Ishikawa (cell line): Measurements from ENCODE around the gene FMOD.

Experiments used
- CREB1 ChIP-seq: IDR thresholded peaks from 2 replicates; pipeline ENCODE4 v1.6.1; 2012; ENCODE audit warnings: low read depth
- EP300 ChIP-seq: IDR thresholded peaks from 2 replicates; pipeline ENCODE4 v1.6.1; 2012; ENCODE audit warnings: borderline replicate concordance
- FOXM1 ChIP-seq: IDR thresholded peaks from 2 replicates; pipeline ENCODE4 v1.6.1; 2012; ENCODE audit warnings: low read depth, borderline replicate concordance
- MAX ChIP-seq: IDR thresholded peaks from 2 replicates; pipeline ENCODE4 v1.6.1; 2012
- NFIC ChIP-seq: IDR thresholded peaks from 2 replicates; pipeline ENCODE4 v1.6.1; 2012
- RAD21 ChIP-seq: IDR thresholded peaks from 2 replicates; pipeline ENCODE4 v1.6.1; 2012; ENCODE audit warnings: low read depth
- TAF1 ChIP-seq: IDR thresholded peaks from 2 replicates; pipeline ENCODE4 v1.6.1; 2012; ENCODE audit warnings: low read depth, mild to moderate bottlenecking
- TCF12 ChIP-seq: IDR thresholded peaks from 2 replicates; pipeline ENCODE4 v1.6.1; 2012; ENCODE audit warnings: low read depth
- TEAD4 ChIP-seq: IDR thresholded peaks from 2 replicates; pipeline ENCODE4 v1.6.1; 2012
- YY1 ChIP-seq: IDR thresholded peaks from 2 replicates; pipeline ENCODE4 v1.6.1; 2012; ENCODE audit warnings: low read depth
- TF ChIP-seq, protein P1 (sequence below): IDR thresholded peaks from 2 replicates; pipeline ENCODE4 v1.6.1; 2012; ENCODE audit warnings: low read depth, mild to moderate bottlenecking
- TF ChIP-seq, protein P2 (sequence below): IDR thresholded peaks from 2 replicates; pipeline ENCODE4 v1.6.1; 2012

DNA sequence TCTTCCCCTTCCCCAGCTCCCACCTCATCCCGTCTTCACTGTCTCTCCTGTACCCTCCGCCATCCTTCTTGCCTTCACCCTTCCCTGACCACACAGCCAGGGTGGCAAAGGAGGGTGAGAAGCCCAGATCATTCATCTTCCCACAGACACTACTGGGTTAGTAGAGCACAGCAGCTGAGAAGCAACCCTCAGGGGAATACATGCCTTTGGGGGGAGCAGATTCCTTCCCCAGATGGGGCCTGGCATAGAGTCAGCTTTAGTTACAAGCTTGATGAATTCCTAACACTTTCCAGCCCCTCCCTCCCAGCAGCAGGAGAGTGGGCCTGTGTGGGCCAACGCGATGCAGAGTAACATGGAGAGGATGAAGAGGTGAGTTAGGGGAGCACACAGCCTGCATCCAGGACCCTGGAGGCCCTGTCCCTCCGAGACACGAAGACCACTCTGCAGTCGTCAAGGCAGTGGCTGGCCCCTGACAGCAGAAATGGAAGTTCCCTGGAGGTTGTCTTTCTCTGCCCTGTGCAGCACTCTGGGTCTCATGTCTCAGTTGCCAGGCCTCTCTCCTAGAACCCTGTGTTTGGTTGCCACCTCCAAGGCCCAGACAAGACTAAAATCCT, 54.4 kb downstream of the FMOD start:
- no peak for TF ChIP-seq RAD21
- no peak for TF ChIP-seq EP300
- TF ChIP-seq TCF12 = no peak
- TF ChIP-seq TEAD4 = no peak
- TF ChIP-seq, protein P1, sequence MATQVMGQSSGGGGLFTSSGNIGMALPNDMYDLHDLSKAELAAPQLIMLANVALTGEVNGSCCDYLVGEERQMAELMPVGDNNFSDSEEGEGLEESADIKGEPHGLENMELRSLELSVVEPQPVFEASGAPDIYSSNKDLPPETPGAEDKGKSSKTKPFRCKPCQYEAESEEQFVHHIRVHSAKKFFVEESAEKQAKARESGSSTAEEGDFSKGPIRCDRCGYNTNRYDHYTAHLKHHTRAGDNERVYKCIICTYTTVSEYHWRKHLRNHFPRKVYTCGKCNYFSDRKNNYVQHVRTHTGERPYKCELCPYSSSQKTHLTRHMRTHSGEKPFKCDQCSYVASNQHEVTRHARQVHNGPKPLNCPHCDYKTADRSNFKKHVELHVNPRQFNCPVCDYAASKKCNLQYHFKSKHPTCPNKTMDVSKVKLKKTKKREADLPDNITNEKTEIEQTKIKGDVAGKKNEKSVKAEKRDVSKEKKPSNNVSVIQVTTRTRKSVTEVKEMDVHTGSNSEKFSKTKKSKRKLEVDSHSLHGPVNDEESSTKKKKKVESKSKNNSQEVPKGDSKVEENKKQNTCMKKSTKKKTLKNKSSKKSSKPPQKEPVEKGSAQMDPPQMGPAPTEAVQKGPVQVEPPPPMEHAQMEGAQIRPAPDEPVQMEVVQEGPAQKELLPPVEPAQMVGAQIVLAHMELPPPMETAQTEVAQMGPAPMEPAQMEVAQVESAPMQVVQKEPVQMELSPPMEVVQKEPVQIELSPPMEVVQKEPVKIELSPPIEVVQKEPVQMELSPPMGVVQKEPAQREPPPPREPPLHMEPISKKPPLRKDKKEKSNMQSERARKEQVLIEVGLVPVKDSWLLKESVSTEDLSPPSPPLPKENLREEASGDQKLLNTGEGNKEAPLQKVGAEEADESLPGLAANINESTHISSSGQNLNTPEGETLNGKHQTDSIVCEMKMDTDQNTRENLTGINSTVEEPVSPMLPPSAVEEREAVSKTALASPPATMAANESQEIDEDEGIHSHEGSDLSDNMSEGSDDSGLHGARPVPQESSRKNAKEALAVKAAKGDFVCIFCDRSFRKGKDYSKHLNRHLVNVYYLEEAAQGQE = no peak
- TF ChIP-seq, protein P2, sequence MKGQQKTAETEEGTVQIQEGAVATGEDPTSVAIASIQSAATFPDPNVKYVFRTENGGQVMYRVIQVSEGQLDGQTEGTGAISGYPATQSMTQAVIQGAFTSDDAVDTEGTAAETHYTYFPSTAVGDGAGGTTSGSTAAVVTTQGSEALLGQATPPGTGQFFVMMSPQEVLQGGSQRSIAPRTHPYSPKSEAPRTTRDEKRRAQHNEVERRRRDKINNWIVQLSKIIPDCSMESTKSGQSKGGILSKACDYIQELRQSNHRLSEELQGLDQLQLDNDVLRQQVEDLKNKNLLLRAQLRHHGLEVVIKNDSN = no peak
- TF ChIP-seq MAX = no peak
- no peak for TF ChIP-seq TAF1
- no peak for TF ChIP-seq FOXM1
- TF ChIP-seq CREB1 = no peak
- TF ChIP-seq NFIC = no peak
- TF ChIP-seq YY1 = no peak
